C4-2B (cell line): ENCODE measurements around the gene TSPAN18.

Experiments used
- H3K27ac ChIP-seq: fragments of 450-650 bp; 2 replicates; pipeline ENCODE4 v1.5.1; 2017
- CTCF ChIP-seq: fragments of 450-650 bp; conservative IDR thresholded peaks from 2 replicates; pipeline ENCODE4 v1.5.1; 2017; ENCODE audit warnings: mild to moderate bottlenecking
- ZFX ChIP-seq: fragments of 450-650 bp; IDR thresholded peaks from 2 replicates; pipeline ENCODE4 v1.6.1; 2017

TSPAN18 gene

GRCh38 chr11:44833221-44833876 is 106.6 kb downstream of the TSPAN18 start:
- H3K27ac ChIP-seq, result no peak overlapping the region

DNA sequence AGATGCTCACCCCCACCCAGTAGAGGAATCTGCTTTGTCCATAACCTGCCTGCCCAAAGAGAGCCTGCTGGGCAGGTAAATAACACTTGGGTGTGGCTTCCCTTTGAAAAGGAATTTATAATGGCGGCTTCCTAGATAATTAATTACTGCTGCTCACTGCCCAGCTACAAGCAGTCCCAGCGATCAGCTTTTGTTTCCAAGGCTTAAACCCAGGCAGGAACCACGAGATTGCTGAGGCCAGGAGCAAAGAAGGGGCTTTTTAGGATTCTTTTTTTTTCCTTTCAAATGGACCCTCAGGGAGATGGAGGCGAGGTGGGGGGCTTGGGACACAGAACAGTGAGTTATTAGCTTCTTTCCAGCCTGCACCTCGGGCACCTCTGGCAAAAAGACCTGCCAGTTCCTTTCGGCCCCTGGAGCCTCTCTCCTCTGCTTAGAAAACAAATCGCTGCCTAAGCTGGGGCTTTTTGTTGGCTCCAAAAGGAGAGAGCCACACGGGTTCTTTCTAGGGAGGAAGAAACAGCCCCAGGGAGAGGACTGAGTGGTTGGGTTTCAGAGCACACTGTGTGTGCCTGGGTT is 107.2 kb downstream of the TSPAN18 start:
- H3K27ac ChIP-seq, result no peak overlapping the region
- TF ChIP-seq CTCF (no peak), ZFX (no peak)

More at GRCh38 chr11:44833221-44833876, 106.6 kb downstream of the TSPAN18 start:
- TF ChIP-seq ZFX (no peak), CTCF (no peak)

- TF ChIP-seq CTCF, result no peak
- TF ChIP-seq ZFX, result no peak
- no peak overlapping the region for H3K27ac ChIP-seq
Measured at GRCh38 chr11:44834846-44835245, 108.1 kb downstream of the TSPAN18 start.

DNA sequence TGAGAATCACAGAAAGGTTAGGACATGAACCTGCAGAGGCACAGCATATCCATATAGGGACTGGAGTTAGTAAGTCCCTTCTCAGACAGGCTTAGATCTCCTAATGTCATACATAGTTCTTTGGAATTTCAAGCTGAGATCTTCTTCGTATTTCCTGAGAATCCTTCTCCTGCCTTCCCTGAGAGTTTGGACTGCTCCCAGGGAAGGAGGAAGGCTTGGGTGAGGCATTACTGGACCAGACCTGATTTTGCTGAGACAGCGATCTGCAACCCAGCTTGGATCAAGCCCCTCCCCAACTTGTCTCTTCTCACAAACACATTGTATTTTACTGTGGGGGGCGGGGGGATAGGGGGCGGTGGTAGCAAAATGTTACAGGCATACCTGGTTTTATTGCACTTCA is 108.5 kb downstream of the TSPAN18 start:
- no peak overlapping the region for H3K27ac ChIP-seq
- TF ChIP-seq CTCF, result no peak

GRCh38 chr11:44835938-44836337 is 109.2 kb downstream of the TSPAN18 start:
- TF ChIP-seq CTCF (no peak), ZFX (no peak)
- H3K27ac ChIP-seq, result no peak overlapping the region

DNA sequence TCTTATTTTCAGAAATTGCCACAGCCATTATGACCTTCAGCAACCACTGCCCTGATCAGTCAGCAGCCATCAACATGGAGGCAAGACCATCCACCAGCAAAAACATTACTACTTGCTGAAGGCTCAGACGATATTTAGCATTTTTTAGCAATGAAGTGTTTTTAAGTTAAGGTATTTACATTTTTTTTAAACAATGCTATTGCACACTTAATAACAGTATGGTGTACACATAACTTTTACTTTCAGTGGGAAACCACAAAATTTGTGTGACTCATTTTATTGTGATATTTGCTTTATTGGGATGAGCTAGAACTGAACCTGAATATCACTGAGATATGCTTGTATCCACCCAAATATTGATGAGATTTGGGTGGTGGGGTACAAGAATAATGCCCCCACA is 110.9 kb downstream of the TSPAN18 start:
- no peak overlapping the region for H3K27ac ChIP-seq
- TF ChIP-seq CTCF, result no peak
- no peak for TF ChIP-seq ZFX

DNA sequence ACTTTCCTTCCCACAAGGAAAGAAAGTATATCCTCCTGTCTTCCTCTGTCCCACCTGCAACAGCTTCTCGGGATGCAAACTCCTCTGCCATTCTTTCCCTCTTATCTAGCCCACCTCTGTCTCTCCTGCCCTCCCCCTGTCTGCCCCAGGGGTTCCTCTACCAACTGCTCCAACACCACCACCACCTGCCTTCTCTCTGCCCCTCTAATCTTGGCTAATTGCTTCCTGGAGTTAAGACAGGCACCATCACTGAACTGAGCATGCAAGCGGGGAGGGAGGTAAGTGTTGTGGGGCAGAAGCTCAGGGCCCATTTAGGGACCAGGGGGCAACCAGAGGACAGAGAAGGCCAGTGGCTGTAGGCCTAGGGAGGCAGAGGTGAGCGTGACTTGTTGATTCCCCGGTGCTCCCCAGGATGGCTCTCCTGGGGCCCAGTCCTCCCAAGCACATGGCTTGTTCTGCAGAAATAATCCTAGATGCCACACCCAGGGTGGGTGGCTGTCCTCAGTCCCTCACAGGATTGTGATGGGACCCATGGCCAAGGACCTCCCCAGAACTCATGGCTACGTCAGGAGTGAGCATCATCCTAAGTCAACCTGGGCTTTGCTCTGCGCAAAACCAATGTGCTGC is 112.8 kb downstream of the TSPAN18 start:
- TF ChIP-seq CTCF (no peak), ZFX (no peak)

More for the DNA sequence above, 112.8 kb downstream of the TSPAN18 start:
- no peak overlapping the region for H3K27ac ChIP-seq
